Measurements from ENCODE around the gene PSMB1.
A peak's percentile ranks its signal among the peaks of the same experiment; 100 is the strongest.
"Not testable (repeated sequence)": the region's sequence is repeated elsewhere in the genome, so short reads cannot be mapped to it uniquely, and the experiment has no call there.

The PSMB1 gene

GRCh38 chr6:170532867-170533488, 20.1 kb downstream of the PSMB1 start:
- no peak overlapping the region for H3K4me3 ChIP-seq (ENCODE audit: low read depth, low read length)
- 0 out of 2 replicates have a peak, but pooled peaks cover 2% of the 10 kb centered on the region for H3K27me3 ChIP-seq
- peaks cover 51% of the 10 kb centered on the region for H3K36me3 ChIP-seq
- no peaks in the 10 kb centered on the region for H3K4me1 ChIP-seq
- TF ChIP-seq CTCF (IDR thresholded peaks at IDR 0.05; ENCODE audit: low read depth, low read length): no peak
- no peaks in the 10 kb centered on the region; the same call in 1 of the 2 replicates for H3K9me3 ChIP-seq
- no peak for DNase-seq

GRCh38 chr6:170529839-170530469, 23.2 kb downstream of the PSMB1 start:
- peaks cover 4% of the 10 kb centered on the region for H3K4me1 ChIP-seq
- TF ChIP-seq CTCF (IDR thresholded peaks at IDR 0.05; ENCODE audit: low read depth, low read length): peak; percentile 97
- peak; percentile 73 for DNase-seq
- H3K4me3 ChIP-seq (ENCODE audit: low read depth, low read length): no peak overlapping the region
- 0 out of 2 replicates have a peak, but pooled peaks cover 2% of the 10 kb centered on the region for H3K27me3 ChIP-seq
- H3K36me3 ChIP-seq: peaks cover 21% of the 10 kb centered on the region
- H3K9me3 ChIP-seq: no peaks in the 10 kb centered on the region; the same call in 1 of the 2 replicates

- H3K9me3 ChIP-seq; H3K4me3 ChIP-seq (ENCODE audit: low read depth, low read length); H3K4me1 ChIP-seq; DNase-seq; H3K27me3 ChIP-seq; H3K36me3 ChIP-seq: not testable (repeated sequence)
These were observed 25.1 kb downstream of the PSMB1 start for GRCh38 chr6:170527995-170528394.

GRCh38 chr6:170525795-170526194, 27.3 kb downstream of the PSMB1 start:
- H3K9me3 ChIP-seq: no peaks in the 10 kb centered on the region; the same call in 1 of the 2 replicates
- no peak for TF ChIP-seq CTCF (IDR thresholded peaks at IDR 0.05; ENCODE audit: low read depth, low read length)
- H3K4me3 ChIP-seq (ENCODE audit: low read depth, low read length): no peak overlapping the region
- H3K36me3 ChIP-seq: no peaks in the 10 kb centered on the region
- peaks cover 4% of the 10 kb centered on the region for H3K4me1 ChIP-seq
- 0 out of 2 replicates have a peak, but pooled peaks cover 2% of the 10 kb centered on the region for H3K27me3 ChIP-seq
- no peak for DNase-seq

GRCh38 chr6:170524172-170524502, 29.0 kb downstream of the PSMB1 start:
- Histone ChIP-seq H3K27me3 (0 out of 2 replicates have a peak, but pooled peaks cover 2% of the 10 kb centered on the region), H3K9me3 (no peaks in the 10 kb centered on the region; the same call in 1 of the 2 replicates), H3K36me3 (no peaks in the 10 kb centered on the region), H3K4me3 (ENCODE audit: low read depth, low read length) (no peak overlapping the region), H3K4me1 (peaks cover 4% of the 10 kb centered on the region)
- DNase-seq: no peak
- TF ChIP-seq CTCF (IDR thresholded peaks at IDR 0.05; ENCODE audit: low read depth, low read length): no peak

- Histone ChIP-seq H3K9me3 (no peaks in the 10 kb centered on the region; the same call in 1 of the 2 replicates), H3K27me3 (0 out of 2 replicates have a peak, but pooled peaks cover 2% of the 10 kb centered on the region), H3K4me3 (ENCODE audit: low read depth, low read length) (no peak overlapping the region), H3K4me1 (peaks cover 4% of the 10 kb centered on the region), H3K36me3 (no peaks in the 10 kb centered on the region)
- no peak for DNase-seq
- no peak for TF ChIP-seq CTCF (IDR thresholded peaks at IDR 0.05; ENCODE audit: low read depth, low read length)
These were observed 29.6 kb downstream of the PSMB1 start for GRCh38 chr6:170523256-170524171.

Data from BE2C (cell line).